Heart right ventricle (tissue), 16 donors: ENCODE data around the gene MSX2. TPM values are rescaled to one million over a fixed set of nuclear protein-coding genes. Genes with fewer than 3 reads are reported as not detected.

ENCODE experiments used
- ATAC-seq, 8 donors: fragments of 200-7000 bp; cut with Tn5 transposase; one replicate each; pipeline ENCODE4 v1.9.1; 2020; ENCODE audit warnings: mild to moderate bottlenecking in 8 of 8, moderate library complexity in 8 of 8, moderate number of reproducible peaks in 1 of 8
- DNase-seq, 2 donors: peaks; one replicate each; pipeline ENCODE4 v3.0.0-alpha.2; 2020
- H3K27ac ChIP-seq, 10 donors: fragments of 200-600 bp; sonication (generic) in 2 of 10; one replicate each; pipeline versions ENCODE4 v1.5.0 to v1.8.0; 2020 to 2022; ENCODE audit warnings: mild to moderate bottlenecking in 3 of 10
- H3K27me3 ChIP-seq, 7 donors: fragments of 200-600 bp; one replicate each; pipeline ENCODE4 v1.8.0; 2021 to 2022; ENCODE audit warnings: mild to moderate bottlenecking in 2 of 7
- H3K36me3 ChIP-seq, 9 donors: fragments of 200-600 bp; sonication (generic) in 1 of 9; one replicate each; pipeline versions ENCODE4 v1.5.0 to v1.8.0; 2020 to 2022; ENCODE audit warnings: mild to moderate bottlenecking in 2 of 9
- H3K4me1 ChIP-seq, 9 donors: fragments of 200-600 bp; sonication (generic) in 1 of 9; one replicate each; pipeline versions ENCODE4 v1.5.0 to v1.8.0; 2020 to 2022; ENCODE audit warnings: mild to moderate bottlenecking in 4 of 9
- H3K4me3 ChIP-seq, 10 donors: fragments of 200-600 bp; sonication (generic) in 2 of 10; one replicate each; pipeline versions ENCODE4 v1.5.0 to v1.8.0; 2020 to 2022; ENCODE audit warnings: mild to moderate bottlenecking in 7 of 10, moderate library complexity in 2 of 10
- H3K9me3 ChIP-seq, 11 donors: fragments of 200-600 bp in 10 of 11; sonication (generic) in 2 of 11; one replicate each; pipeline versions ENCODE4 v1.5.0 to v1.8.0; 2013 to 2022; ENCODE audit warnings: mild to moderate bottlenecking in 2 of 11, control low read depth in 1 of 11, moderate library complexity in 1 of 11
- WGBS, 2 donors: extraction: QIAGEN DNeasy Blood & Tissue Kit; methylation state at CpG; one replicate each; pipeline ENCODE4 v1.1.7; 2013; ENCODE audit warnings: inconsistent platforms in 1 of 2; 5-methylcytosine and 5-hydroxymethylcytosine counted together
- intact Hi-C, 10 donors: fragments of 100-400 bp; cut with DNase I; formaldehyde crosslinking; loops; one replicate each; pipeline versions ENCODE4 v1.11.1 to v1.14.2; 2022
- polyA plus RNA-seq, 2 donors: library from polyadenylated mRNA; stranded (reverse); fragments of 200-250 nt; gene quantifications; one replicate each; pipeline ENCODE4 v1.2.3, GENCODE V29; 2013
- total RNA-seq, 10 donors: library from RNA; stranded (reverse); fragmentation: NEBNext Ultra II Directional in 3 of 10; extraction: Animal tissue kit (Norgen Biotek cat#: 25700) in 3 of 10; gene quantifications; one replicate each; pipeline versions ENCODE4 v1.2.1 to v1.2.4, GENCODE V29; 2021 to 2023
- TF ChIP-seq, protein P1 (sequence below), 9 donors: fragments of 200-600 bp; sonication (generic) in 2 of 9; IDR thresholded peaks; one replicate each; pipeline versions ENCODE4 v1.5.0 to v1.8.0; 2021 to 2022; ENCODE audit warnings: antibody characterized with exemption in 9 of 9, mild to moderate bottlenecking in 5 of 9, moderate library complexity in 1 of 9
- donor health status: Arrhythmogenic right ventricular cardiomyopathy.
- donor health status: ischemic (EF 13 %, LVEDD 7.1; RV severe dilation, severe dysfunction).
- donor health status: healthy with polysubstance abuse.
- donor health status: DM: no; HTN: yes; CAD: no.
- donor health status: DM: no; HTN: no; CAD: no.
- donor health status: ischemic (EF 25% LVEDD 6.9; RV normal size, moderate dysfunction).
- donor health status: ischemic (EF 25% LVEDD 5.7; RV mildly dilated, moderate dysfunction).
- donor health status: healthy.
- donor health status: DM: yes; HTN: yes; CAD: no.
- donor health status: Ischemic cardiomyopathy.
- donor health status: ischemic (EF 35%, LVEDD 5.7; RV mildly dilated, moderate dysfunction).
- donor health status: nonischemic (EF 11% LVEDD 7.7; RV severe dilation, severe dysfunction).
- donor health status: DM: yes; HTN: yes; CAD: no.
- donor health status: PGD.
- donor health status: ischemic (EF 29% LVEDD 5.4; RV normal size, mild dysfunction).
- donor health status: nonischemic (EF 23%, LVEDD 6.1; RV moderate dilation, normal function).

The MSX2 gene
- total and polyA plus RNA-seq, 12 donors: 0.43 to 2.1 (median 1.4) TPM

- intact Hi-C loops: loop anchor here in 1 of 10 donors (10.0 kb wide), 1 partner anchor 309 kb away; no protein-coding TSS in a partner anchor
Observed at GRCh38 chr5:174733836-174734235, 9.5 kb downstream of the MSX2 start.

DNA sequence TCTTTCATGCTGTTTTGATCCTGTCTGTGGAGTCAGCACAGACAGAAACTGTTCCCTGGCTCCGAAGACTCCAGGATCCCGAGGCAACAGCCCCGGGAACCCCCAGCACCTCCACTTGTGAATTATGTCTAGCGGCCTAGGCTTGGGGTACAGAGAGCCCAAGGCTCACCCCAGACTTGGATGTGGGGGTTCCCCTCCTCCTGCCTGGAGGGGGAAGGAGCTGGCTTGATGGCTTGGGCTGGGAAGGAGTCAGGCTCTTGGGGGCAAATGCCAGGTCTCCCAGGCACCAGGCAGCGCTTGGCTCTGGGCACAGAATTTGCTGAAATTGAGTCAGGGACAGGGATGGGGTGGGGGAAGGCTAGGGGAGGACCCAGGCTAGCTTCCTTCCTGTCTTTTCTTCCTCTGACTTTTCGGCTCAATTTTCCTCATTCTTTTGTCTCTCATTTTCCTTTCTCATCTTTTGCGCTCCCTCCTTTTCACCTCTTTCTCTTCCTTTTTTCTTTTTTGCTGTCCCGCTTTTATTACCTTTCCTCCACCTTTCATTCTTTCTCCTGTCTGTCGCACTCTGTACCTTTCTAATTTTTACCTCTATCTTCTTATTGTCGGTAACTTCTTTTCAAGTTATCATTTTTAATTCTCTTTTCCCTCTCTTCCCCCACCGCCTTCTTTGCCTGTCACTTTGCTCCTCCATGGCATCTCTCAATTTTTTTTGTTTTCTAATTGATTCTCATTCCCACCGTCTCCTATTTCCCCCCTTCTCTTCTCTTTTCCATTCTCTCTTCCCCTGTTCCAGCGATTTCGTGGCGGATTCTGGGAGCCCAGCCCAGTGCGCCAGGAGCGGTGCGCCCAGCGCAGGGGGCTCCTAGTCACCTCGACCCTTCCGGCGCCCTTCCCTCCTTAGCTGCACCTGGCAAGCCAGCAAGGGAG is 10.5 kb downstream of the MSX2 start:
- TF ChIP-seq, protein P1, sequence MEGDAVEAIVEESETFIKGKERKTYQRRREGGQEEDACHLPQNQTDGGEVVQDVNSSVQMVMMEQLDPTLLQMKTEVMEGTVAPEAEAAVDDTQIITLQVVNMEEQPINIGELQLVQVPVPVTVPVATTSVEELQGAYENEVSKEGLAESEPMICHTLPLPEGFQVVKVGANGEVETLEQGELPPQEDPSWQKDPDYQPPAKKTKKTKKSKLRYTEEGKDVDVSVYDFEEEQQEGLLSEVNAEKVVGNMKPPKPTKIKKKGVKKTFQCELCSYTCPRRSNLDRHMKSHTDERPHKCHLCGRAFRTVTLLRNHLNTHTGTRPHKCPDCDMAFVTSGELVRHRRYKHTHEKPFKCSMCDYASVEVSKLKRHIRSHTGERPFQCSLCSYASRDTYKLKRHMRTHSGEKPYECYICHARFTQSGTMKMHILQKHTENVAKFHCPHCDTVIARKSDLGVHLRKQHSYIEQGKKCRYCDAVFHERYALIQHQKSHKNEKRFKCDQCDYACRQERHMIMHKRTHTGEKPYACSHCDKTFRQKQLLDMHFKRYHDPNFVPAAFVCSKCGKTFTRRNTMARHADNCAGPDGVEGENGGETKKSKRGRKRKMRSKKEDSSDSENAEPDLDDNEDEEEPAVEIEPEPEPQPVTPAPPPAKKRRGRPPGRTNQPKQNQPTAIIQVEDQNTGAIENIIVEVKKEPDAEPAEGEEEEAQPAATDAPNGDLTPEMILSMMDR (IDR thresholded peaks at IDR 0.05): no peak
- H3K9me3 ChIP-seq: no peaks in the 10 kb centered on the region
- peaks cover 20 to 99% (median 87%) of the 10 kb centered on the region in 7 donors for H3K27me3 ChIP-seq
- intact Hi-C loops: loop anchor here in 2 of 10 donors (5.0 to 10.0 kb wide), 2 partner anchors 310 to 408 kb away; no protein-coding TSS in a partner anchor
- ATAC-seq (no peak), DNase-seq (no peak)
- no peak overlapping the region for H3K27ac ChIP-seq
- H3K4me3 ChIP-seq: peak overlapping the region in 1 of 10 donors; percentile 10
- 4 to 7% methylated on average over 22 of the region's 22 CpGs for WGBS, 2 donors
- H3K36me3 ChIP-seq: no peaks in the 10 kb centered on the region
- H3K4me1 ChIP-seq: peaks cover 0 to 19% (median 7%) of the 10 kb centered on the region in 9 donors

More at GRCh38 chr5:174733836-174734235, 9.5 kb downstream of the MSX2 start:
- TF ChIP-seq, protein P1 (IDR thresholded peaks at IDR 0.05): no peak
- WGBS, 2 donors: 15 to 36% methylated on average over 3 of the region's 3 CpGs
- peaks cover 20 to 99% (median 97%) of the 10 kb centered on the region in 7 donors for H3K27me3 ChIP-seq
- no peak overlapping the region for H3K27ac ChIP-seq
- peaks cover 0 to 19% (median 7%) of the 10 kb centered on the region in 9 donors for H3K4me1 ChIP-seq
- H3K9me3 ChIP-seq: no peaks in the 10 kb centered on the region
- DNase-seq (no peak), ATAC-seq (no peak)
- H3K36me3 ChIP-seq: peaks cover 0 to 8% (median 0%) of the 10 kb centered on the region in 9 donors
- no peak overlapping the region for H3K4me3 ChIP-seq

DNA sequence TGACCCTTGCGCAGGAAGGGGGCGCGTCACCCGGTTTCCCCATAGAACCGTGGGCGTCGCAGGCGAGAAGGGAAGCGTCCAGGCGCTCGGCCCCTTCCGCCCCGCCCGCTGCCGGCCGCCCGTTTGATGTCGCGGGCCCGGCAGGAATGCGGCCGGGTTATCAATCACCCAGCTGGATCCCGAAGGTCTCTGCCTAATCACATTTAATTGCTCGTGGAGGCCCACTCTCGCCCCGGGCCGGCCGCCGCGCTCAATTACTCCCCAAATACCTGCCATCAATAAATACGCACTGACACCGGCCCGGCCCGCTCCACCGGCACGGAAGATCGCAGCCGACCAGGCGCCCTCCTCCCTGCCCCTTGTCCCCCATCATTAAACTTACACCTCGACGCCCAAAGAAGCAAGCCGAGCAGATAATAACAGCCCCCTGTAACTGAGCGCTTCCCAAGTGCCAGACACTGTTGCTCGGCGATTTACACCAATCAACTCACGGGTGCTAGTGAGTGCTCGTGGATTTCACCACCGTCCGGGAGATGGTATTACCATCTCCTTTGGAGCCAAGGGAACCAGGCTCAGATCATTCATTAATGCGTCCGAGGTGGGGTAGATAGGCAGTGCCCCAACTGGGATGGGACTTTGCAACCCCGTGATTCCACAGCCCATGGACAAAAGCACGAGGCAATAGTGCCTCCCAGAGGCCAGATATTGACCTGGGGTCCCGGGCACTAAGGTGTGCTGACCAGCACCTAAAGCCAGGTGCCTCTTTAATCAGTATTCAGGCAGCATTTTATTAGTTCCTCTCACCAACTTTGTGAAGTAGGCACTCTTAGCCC is 11.3 kb downstream of the MSX2 start:
- DNase-seq: no peak
- intact Hi-C loops: loop anchor here in 2 of 10 donors (5.0 to 10.0 kb wide), 2 partner anchors 311 to 408 kb away; no protein-coding TSS in a partner anchor
- Histone ChIP-seq H3K27me3 (peaks cover 20 to 97% (median 79%) of the 10 kb centered on the region in 7 donors), H3K4me3 (peak overlapping the region in 1 of 10 donors; percentile 10), H3K36me3 (no peaks in the 10 kb centered on the region), H3K9me3 (no peaks in the 10 kb centered on the region), H3K27ac (no peak overlapping the region), H3K4me1 (peaks cover 0 to 19% (median 7%) of the 10 kb centered on the region in 9 donors)
- ATAC-seq: no peak
- 1 to 2% methylated on average over 54 of the region's 54 CpGs for WGBS, 2 donors
- TF ChIP-seq, protein P1 (IDR thresholded peaks at IDR 0.05): peak in 5 of 9 donors; percentile 26 to 47 (median 30)

- Histone ChIP-seq H3K4me3 (no peak overlapping the region), H3K27ac (no peak overlapping the region), H3K27me3 (peaks cover 20 to 96% (median 76%) of the 10 kb centered on the region in 7 donors), H3K9me3 (no peaks in the 10 kb centered on the region), H3K4me1 (peaks cover 0 to 19% (median 7%) of the 10 kb centered on the region in 9 donors), H3K36me3 (no peaks in the 10 kb centered on the region)
- DNase-seq (no peak), ATAC-seq (no peak)
- intact Hi-C loops: loop anchor here in 2 of 10 donors (5.0 to 10.0 kb wide), 2 partner anchors 312 to 409 kb away; no protein-coding TSS in a partner anchor
- TF ChIP-seq, protein P1 (IDR thresholded peaks at IDR 0.05): no peak
- WGBS, 2 donors: 19 to 24% methylated on average over 4 of the region's 4 CpGs
Observed at GRCh38 chr5:174736331-174736721, 11.9 kb downstream of the MSX2 start.
